Effector memory CD8-positive, alpha-beta T cell (primary cell): ENCODE data around the gene MTREX.

Source experiments
- ATAC-seq: fragments of 150-1000 bp; cut with Tn5 transposase; replicated peaks from 2 replicates; pipeline ENCODE4 v1.10.0; 2021; ENCODE audit warnings: mild to moderate bottlenecking, moderate library complexity
- DNase-seq, 3 experiments: peaks; one replicate each; pipeline ENCODE4 v3.0.0; 2021
- H3K27ac Mint-ChIP-seq, 2 donors: one replicate each; pipeline ENCODE4 v1.8.0; 2022; ENCODE audit warnings: mild to moderate bottlenecking in 2 of 2, mixed read lengths in 2 of 2, moderate library complexity in 2 of 2
- H3K27me3 Mint-ChIP-seq, 2 donors: one replicate each; pipeline ENCODE4 v1.8.0; 2022; ENCODE audit warnings: mixed read lengths in 2 of 2
- H3K36me3 Mint-ChIP-seq: one replicate; pipeline ENCODE4 v1.8.0; 2022; ENCODE audit warnings: mild to moderate bottlenecking, moderate library complexity, mixed read lengths; ENCODE audit not compliant: insufficient read depth
- H3K4me1 Mint-ChIP-seq, 2 donors: one replicate each; pipeline ENCODE4 v1.8.0; 2022; ENCODE audit warnings: low read depth in 2 of 2, mixed read lengths in 2 of 2
- H3K4me3 Mint-ChIP-seq, 2 donors: one replicate each; pipeline ENCODE4 v1.8.0; 2022; ENCODE audit warnings: mild to moderate bottlenecking in 2 of 2, mixed read lengths in 2 of 2, moderate library complexity in 2 of 2
- H3K9me3 Mint-ChIP-seq, 2 donors: one replicate each; pipeline ENCODE4 v1.8.0; 2022; ENCODE audit warnings: mixed read lengths in 2 of 2

Gene MTREX

GRCh38 chr5:55372130-55372925 is 64.5 kb downstream of the MTREX start:
- ATAC-seq (no peak), DNase-seq (no peak)
- no peak overlapping the region for H3K4me3 Mint-ChIP-seq
- peaks cover 46% of the 10 kb centered on the region for H3K36me3 Mint-ChIP-seq
- H3K4me1 Mint-ChIP-seq, result peaks cover 0 to 5% of the 10 kb centered on the region in 2 donors
- no peak overlapping the region for H3K27ac Mint-ChIP-seq
- no peaks in the 10 kb centered on the region for H3K9me3 Mint-ChIP-seq
- H3K27me3 Mint-ChIP-seq, result no peaks in the 10 kb centered on the region

- ATAC-seq (no peak), DNase-seq (no peak)
- no peak overlapping the region for H3K4me3 Mint-ChIP-seq
- no peaks in the 10 kb centered on the region for H3K9me3 Mint-ChIP-seq
- H3K36me3 Mint-ChIP-seq, result peaks cover 44% of the 10 kb centered on the region
- no peaks in the 10 kb centered on the region for H3K27me3 Mint-ChIP-seq
- H3K27ac Mint-ChIP-seq, result peak overlapping the region in 1 of 2 donors; percentile 16
- no peaks in the 10 kb centered on the region for H3K4me1 Mint-ChIP-seq
Observed at GRCh38 chr5:55377810-55378209, 70.0 kb downstream of the MTREX start.

GRCh38 chr5:55383254-55383653 is 75.5 kb downstream of the MTREX start:
- no peak overlapping the region for H3K27ac Mint-ChIP-seq
- peaks cover 52% of the 10 kb centered on the region for H3K36me3 Mint-ChIP-seq
- ATAC-seq, result no peak
- H3K9me3 Mint-ChIP-seq, result peaks cover 3 to 8% of the 10 kb centered on the region in 2 donors
- H3K4me1 Mint-ChIP-seq, result peaks cover 10 to 13% of the 10 kb centered on the region in 2 donors
- no peak overlapping the region for H3K4me3 Mint-ChIP-seq
- DNase-seq, result no peak
- H3K27me3 Mint-ChIP-seq, result no peaks in the 10 kb centered on the region

GRCh38 chr5:55384072-55384471 is 76.3 kb downstream of the MTREX start:
- Mint-ChIP-seq H3K4me1 (peaks cover 10 to 13% of the 10 kb centered on the region in 2 donors), H3K4me3 (peak overlapping the region; percentile 30 to 41), H3K27ac (peak overlapping the region in 1 of 2 donors; percentile 10), H3K9me3 (peaks cover 3 to 8% of the 10 kb centered on the region in 2 donors), H3K27me3 (no peaks in the 10 kb centered on the region), H3K36me3 (peaks cover 58% of the 10 kb centered on the region)
- ATAC-seq (no peak), DNase-seq (no peak)

DNA sequence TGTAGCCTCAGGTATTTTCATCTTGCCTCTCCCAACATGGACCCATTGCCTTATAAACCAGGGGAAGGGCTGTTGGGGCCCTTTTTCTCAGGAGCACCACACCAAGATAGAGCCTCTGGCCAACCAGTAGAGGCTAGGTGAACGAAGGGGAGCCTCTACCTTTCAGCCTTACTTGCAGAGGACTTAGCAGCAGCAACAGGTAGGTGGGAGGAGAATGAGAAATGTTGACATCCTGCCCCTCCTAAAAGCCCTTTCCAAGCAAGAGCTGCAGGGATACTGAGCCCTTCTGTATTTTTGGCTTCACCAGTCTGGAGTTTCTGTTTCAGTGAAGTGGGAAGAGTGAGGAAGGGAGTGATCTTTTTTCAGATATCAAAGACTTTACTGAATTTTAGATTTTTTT is 77.4 kb downstream of the MTREX start:
- peaks cover 10 to 13% of the 10 kb centered on the region in 2 donors for H3K4me1 Mint-ChIP-seq
- H3K27me3 Mint-ChIP-seq, result no peaks in the 10 kb centered on the region
- H3K27ac Mint-ChIP-seq, result peak overlapping the region; percentile 51 to 84
- ATAC-seq (no peak), DNase-seq (no peak)
- no peak overlapping the region for H3K4me3 Mint-ChIP-seq
- H3K9me3 Mint-ChIP-seq, result peaks cover 3 to 8% of the 10 kb centered on the region in 2 donors
- H3K36me3 Mint-ChIP-seq, result peaks cover 58% of the 10 kb centered on the region

- ATAC-seq (no peak), DNase-seq (no peak)
- H3K4me3 Mint-ChIP-seq, result no peak overlapping the region
- peaks cover 3 to 8% of the 10 kb centered on the region in 2 donors for H3K9me3 Mint-ChIP-seq
- peaks cover 10 to 13% of the 10 kb centered on the region in 2 donors for H3K4me1 Mint-ChIP-seq
- H3K27me3 Mint-ChIP-seq, result no peaks in the 10 kb centered on the region
- peaks cover 58% of the 10 kb centered on the region for H3K36me3 Mint-ChIP-seq
- H3K27ac Mint-ChIP-seq, result peak overlapping the region; percentile 51 to 84
Observed at GRCh38 chr5:55385846-55386245, 78.1 kb downstream of the MTREX start.

GRCh38 chr5:55386356-55386755 is 78.6 kb downstream of the MTREX start:
- Mint-ChIP-seq H3K36me3 (peaks cover 59% of the 10 kb centered on the region), H3K9me3 (peaks cover 3 to 8% of the 10 kb centered on the region in 2 donors), H3K27me3 (no peaks in the 10 kb centered on the region), H3K4me1 (peaks cover 10 to 13% of the 10 kb centered on the region in 2 donors), H3K4me3 (no peak overlapping the region), H3K27ac (no peak overlapping the region)
- no peak for ATAC-seq
- DNase-seq, result no peak

DNA sequence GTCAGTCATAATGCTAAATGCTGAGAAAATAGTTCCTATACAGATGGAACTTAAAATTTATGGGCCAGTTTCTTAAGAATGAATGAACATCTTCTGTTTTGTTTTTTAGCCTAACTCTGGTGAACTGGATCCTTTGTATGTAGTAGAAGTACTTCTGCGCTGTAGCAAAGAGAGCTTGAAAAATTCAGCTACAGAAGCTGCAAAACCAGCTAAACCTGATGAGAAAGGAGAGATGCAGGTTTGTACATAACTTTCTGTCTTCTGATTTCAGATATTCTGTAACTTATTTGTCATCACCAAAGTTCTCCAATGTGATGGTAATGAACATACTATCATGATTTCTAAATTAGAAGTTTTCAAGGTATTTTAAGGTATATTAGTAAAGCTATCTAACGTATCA is 80.1 kb downstream of the MTREX start:
- H3K9me3 Mint-ChIP-seq, result peaks cover 3 to 8% of the 10 kb centered on the region in 2 donors
- no peak overlapping the region for H3K27ac Mint-ChIP-seq
- H3K4me1 Mint-ChIP-seq, result peaks cover 10 to 13% of the 10 kb centered on the region in 2 donors
- no peak for DNase-seq
- H3K4me3 Mint-ChIP-seq, result no peak overlapping the region
- H3K36me3 Mint-ChIP-seq, result peaks cover 61% of the 10 kb centered on the region
- no peaks in the 10 kb centered on the region for H3K27me3 Mint-ChIP-seq
- no peak for ATAC-seq

- ATAC-seq, result no peak
- Mint-ChIP-seq H3K4me3 (no peak overlapping the region), H3K27me3 (no peaks in the 10 kb centered on the region), H3K4me1 (no peaks in the 10 kb centered on the region), H3K36me3 (peaks cover 48% of the 10 kb centered on the region), H3K9me3 (no peaks in the 10 kb centered on the region), H3K27ac (no peak overlapping the region)
- DNase-seq, result no peak
Observed at GRCh38 chr5:55391707-55392106, 83.9 kb downstream of the MTREX start.

GRCh38 chr5:55392669-55393068 is 84.9 kb downstream of the MTREX start:
- Mint-ChIP-seq H3K27ac (no peak overlapping the region), H3K4me3 (no peak overlapping the region), H3K9me3 (no peaks in the 10 kb centered on the region), H3K27me3 (no peaks in the 10 kb centered on the region), H3K4me1 (no peaks in the 10 kb centered on the region), H3K36me3 (peaks cover 49% of the 10 kb centered on the region)
- no peak for ATAC-seq
- no peak for DNase-seq

DNA sequence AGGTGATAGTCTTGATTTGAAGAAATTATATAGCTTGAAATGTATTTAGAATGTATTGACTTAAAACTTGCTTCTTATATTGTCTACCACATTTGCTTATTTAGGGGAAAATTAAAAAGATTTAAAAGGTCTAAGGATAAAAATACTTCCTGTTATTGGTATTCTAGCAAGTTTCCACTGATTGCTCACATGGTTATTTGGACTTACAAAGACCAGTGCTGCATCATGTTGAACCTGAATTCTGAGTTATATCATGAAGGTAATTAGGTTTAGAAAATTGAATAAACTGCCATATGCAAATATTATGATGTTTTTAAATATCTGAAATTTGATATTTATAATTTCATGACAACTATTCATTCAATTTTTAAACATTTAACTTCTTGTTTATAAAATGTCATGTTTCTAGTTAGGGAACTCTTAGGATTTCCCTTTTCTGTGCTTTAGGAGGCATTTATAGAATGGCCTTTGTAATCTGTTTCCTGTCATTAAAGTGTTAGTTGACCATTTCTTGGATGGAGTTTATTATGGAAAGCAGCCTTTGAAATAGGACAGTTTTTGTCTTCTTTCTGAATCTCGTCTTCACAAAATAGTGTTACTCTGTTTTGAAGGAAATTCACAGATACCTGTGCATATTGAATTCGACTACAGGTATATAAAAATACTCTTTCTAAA is 85.8 kb downstream of the MTREX start:
- ATAC-seq, result no peak
- H3K27ac Mint-ChIP-seq, result no peak overlapping the region
- H3K27me3 Mint-ChIP-seq, result no peaks in the 10 kb centered on the region
- H3K36me3 Mint-ChIP-seq, result peaks cover 42% of the 10 kb centered on the region
- H3K9me3 Mint-ChIP-seq, result no peaks in the 10 kb centered on the region
- no peak for DNase-seq
- H3K4me1 Mint-ChIP-seq, result peaks cover 0 to 2% of the 10 kb centered on the region in 2 donors
- H3K4me3 Mint-ChIP-seq, result no peak overlapping the region

- no peak for ATAC-seq
- Mint-ChIP-seq H3K4me1 (peaks cover 0 to 4% of the 10 kb centered on the region in 2 donors), H3K9me3 (no peaks in the 10 kb centered on the region)
Observed at GRCh38 chr5:55402199-55402598, 94.4 kb downstream of the MTREX start.

GRCh38 chr5:55406292-55406691 is 98.5 kb downstream of the MTREX start:
- no peaks in the 10 kb centered on the region for H3K9me3 Mint-ChIP-seq
- DNase-seq (no peak), ATAC-seq (no peak)
- H3K27me3 Mint-ChIP-seq, result no peaks in the 10 kb centered on the region
- H3K4me3 Mint-ChIP-seq, result no peak overlapping the region
- peaks cover 46% of the 10 kb centered on the region for H3K36me3 Mint-ChIP-seq
- H3K4me1 Mint-ChIP-seq, result peaks cover 0 to 3% of the 10 kb centered on the region in 2 donors
- no peak overlapping the region for H3K27ac Mint-ChIP-seq

More at GRCh38 chr5:55402199-55402598, 94.4 kb downstream of the MTREX start:
- Mint-ChIP-seq H3K36me3 (peaks cover 33% of the 10 kb centered on the region), H3K4me3 (no peak overlapping the region), H3K27ac (peak overlapping the region in 1 of 2 donors; percentile 26), H3K27me3 (no peaks in the 10 kb centered on the region)
- no peak for DNase-seq
